ENCODE measurements around the gene NAXD. TPM values are rescaled to one million over a fixed set of nuclear protein-coding genes. Genes with fewer than 3 reads are reported as not detected.
A peak's percentile ranks its signal among the peaks of the same experiment; 100 is the strongest.

NAXD gene
- total RNA-seq, 1 donor from 2014 or later = 41.2 TPM

- H3K4me3 Mint-ChIP-seq (ENCODE audit: unreplicated experiment) = no peak overlapping the region
- H3K27ac Mint-ChIP-seq (ENCODE audit: unreplicated experiment) = peak overlapping the region; percentile 17
- no peak for DNase-seq
- H3K9me3 Mint-ChIP-seq (ENCODE audit: unreplicated experiment) = peaks cover 17% of the 10 kb centered on the region
- H3K36me3 Mint-ChIP-seq (ENCODE audit: unreplicated experiment) = peaks cover 11% of the 10 kb centered on the region
- peaks cover 18% of the 10 kb centered on the region for H3K27me3 Mint-ChIP-seq (ENCODE audit: unreplicated experiment)
- no peak for TF ChIP-seq CTCF (IDR thresholded peaks at IDR 0.05; ENCODE audit: partially characterized antibody, unreplicated experiment)
- H3K4me1 Mint-ChIP-seq (ENCODE audit: low read depth, unreplicated experiment) = peaks cover 42% of the 10 kb centered on the region
Observed at GRCh38 chr13:110643768-110644421, 28.6 kb downstream of the NAXD start.

GRCh38 chr13:110644892-110645521 lies 29.7 kb downstream of the NAXD start:
- Mint-ChIP-seq H3K27ac (ENCODE audit: unreplicated experiment) (no peak overlapping the region), H3K4me3 (ENCODE audit: unreplicated experiment) (no peak overlapping the region), H3K9me3 (ENCODE audit: unreplicated experiment) (peaks cover 15% of the 10 kb centered on the region), H3K4me1 (ENCODE audit: low read depth, unreplicated experiment) (peaks cover 44% of the 10 kb centered on the region), H3K27me3 (ENCODE audit: unreplicated experiment) (peaks cover 17% of the 10 kb centered on the region), H3K36me3 (ENCODE audit: unreplicated experiment) (peaks cover under 1% of the 10 kb centered on the region)
- TF ChIP-seq CTCF (IDR thresholded peaks at IDR 0.05; ENCODE audit: partially characterized antibody, unreplicated experiment) = peak; percentile 32
- DNase-seq = peak; percentile 89

- no peak overlapping the region for H3K4me3 Mint-ChIP-seq (ENCODE audit: unreplicated experiment)
- H3K27me3 Mint-ChIP-seq (ENCODE audit: unreplicated experiment) = peaks cover 13% of the 10 kb centered on the region
- H3K4me1 Mint-ChIP-seq (ENCODE audit: low read depth, unreplicated experiment) = peaks cover 38% of the 10 kb centered on the region
- DNase-seq = no peak
- no peak for TF ChIP-seq CTCF (IDR thresholded peaks at IDR 0.05; ENCODE audit: partially characterized antibody, unreplicated experiment)
- H3K36me3 Mint-ChIP-seq (ENCODE audit: unreplicated experiment) = no peaks in the 10 kb centered on the region
- H3K9me3 Mint-ChIP-seq (ENCODE audit: unreplicated experiment) = peaks cover 14% of the 10 kb centered on the region
- peak overlapping the region; percentile 33 for H3K27ac Mint-ChIP-seq (ENCODE audit: unreplicated experiment)
Observed at GRCh38 chr13:110645750-110646149, 30.4 kb downstream of the NAXD start.

GRCh38 chr13:110646442-110647364 lies 31.4 kb downstream of the NAXD start:
- H3K4me3 Mint-ChIP-seq (ENCODE audit: unreplicated experiment) = no peak overlapping the region
- H3K9me3 Mint-ChIP-seq (ENCODE audit: unreplicated experiment) = peaks cover 13% of the 10 kb centered on the region
- H3K27me3 Mint-ChIP-seq (ENCODE audit: unreplicated experiment) = peaks cover 17% of the 10 kb centered on the region
- peaks cover 4% of the 10 kb centered on the region for H3K36me3 Mint-ChIP-seq (ENCODE audit: unreplicated experiment)
- no peak for TF ChIP-seq CTCF (IDR thresholded peaks at IDR 0.05; ENCODE audit: partially characterized antibody, unreplicated experiment)
- H3K4me1 Mint-ChIP-seq (ENCODE audit: low read depth, unreplicated experiment) = peaks cover 36% of the 10 kb centered on the region
- no peak for DNase-seq
- no peak overlapping the region for H3K27ac Mint-ChIP-seq (ENCODE audit: unreplicated experiment)
